H1 (cell line): ENCODE results near the gene PDE6D. TPM values are rescaled to one million over a fixed set of nuclear protein-coding genes. Genes with fewer than 3 reads are reported as not detected.

Experiments
- CTCF ChIA-PET: fragments of 300-600 bp; sonication (Branson Sonifier 250); formaldehyde crosslinking; loops from one replicate; lab custom pipeline; 2021; ENCODE audit not compliant: partially characterized antibody; lab: Charles Lee
- POLR2A ChIA-PET: fragments of 300-600 bp; sonication (Branson Sonifier 250); formaldehyde crosslinking; loops from one replicate; lab custom pipeline; 2021; ENCODE audit warnings: inconsistent platforms; ENCODE audit not compliant: partially characterized antibody; lab: Charles Lee
- DNase-seq, 2 experiments: peaks; one replicate each; pipeline versions ENCODE4 v3.0.0 to v3.0.0-alpha.2; 2010 to 2022; ENCODE audit warnings: low spot score in 2 of 2, low read depth in 1 of 2, mixed read lengths in 1 of 2
- FAIRE-seq: peaks from 2 replicates; lab custom pipeline; 2011; peaks lifted over from hg19 to GRCh38; lab: Jason Lieb, UNC
- H2AFZ ChIP-seq: 2 replicates; pipeline ENCODE4 v1.8.1; 2012; ENCODE audit warnings: low read length, inconsistent platforms
- H2AK5ac ChIP-seq: 2 replicates; pipeline ENCODE4 v1.6.1; 2013; ENCODE audit warnings: low read depth, low read length
- H2BK120ac ChIP-seq: replicated peaks from 2 replicates; pipeline ENCODE3; 2013; ENCODE audit warnings: low read depth, low read length, inconsistent platforms
- H2BK12ac ChIP-seq: 2 replicates; pipeline ENCODE4 v1.6.1; 2013; ENCODE audit warnings: low read depth, low read length
- H2BK15ac ChIP-seq: 2 replicates; pipeline ENCODE4 v1.6.1; 2013; ENCODE audit warnings: low read length
- H2BK20ac ChIP-seq: 2 replicates; pipeline ENCODE4 v1.6.1; 2013; ENCODE audit warnings: low read length
- H2BK5ac ChIP-seq: 2 replicates; pipeline ENCODE4 v1.6.1; 2013; ENCODE audit warnings: low read depth, low read length
- H3K14ac ChIP-seq: 2 replicates; pipeline ENCODE4 v1.6.1; 2013; ENCODE audit warnings: inconsistent platforms; ENCODE audit not compliant: insufficient read length
- H3K18ac ChIP-seq: 2 replicates; pipeline ENCODE4 v1.6.1; 2013; ENCODE audit warnings: low read length; ENCODE audit errors: extremely low read depth
- H3K23ac ChIP-seq: 2 replicates; pipeline ENCODE4 v1.6.1; 2013; ENCODE audit warnings: inconsistent platforms; ENCODE audit not compliant: insufficient read length
- H3K23me2 ChIP-seq: 2 replicates; pipeline ENCODE4 v1.6.1; 2013; ENCODE audit warnings: low read depth, low read length
- H3K27ac ChIP-seq: 2 replicates; pipeline ENCODE4 v1.6.1; 2011; ENCODE audit warnings: low read depth, low read length, inconsistent platforms
- H3K27me3 ChIP-seq, 4 experiments: replicated peaks in 1 of 4; 1 replicate in 1 of 4; 2 replicates in 3 of 4; pipeline versions ENCODE4 v1.6.1 to v1.8.1; 2011 to 2013; ENCODE audit warnings: low read length in 3 of 4, mild to moderate bottlenecking in 3 of 4, inconsistent platforms in 2 of 4, mixed read lengths in 2 of 4, moderate library complexity in 1 of 4; ENCODE audit not compliant: control insufficient read depth in 3 of 4, insufficient read depth in 3 of 4; ENCODE audit errors: extremely low read depth in 1 of 4
- H3K36me3 ChIP-seq, 4 experiments: 2 replicates each; pipeline versions ENCODE4 v1.6.1 to v1.8.1; 2011 to 2013; ENCODE audit warnings: mild to moderate bottlenecking in 4 of 4, low read length in 3 of 4, moderate library complexity in 2 of 4, control low read depth in 1 of 4, inconsistent platforms in 1 of 4; ENCODE audit not compliant: insufficient read depth in 4 of 4, control insufficient read depth in 2 of 4
- H3K4ac ChIP-seq: replicated peaks from 2 replicates; pipeline ENCODE3; 2013; ENCODE audit warnings: low read length, low read depth, mixed read lengths, inconsistent platforms; ENCODE audit not compliant: insufficient read length
- H3K4me1 ChIP-seq, 4 experiments: replicated peaks in 1 of 4; 1 replicate in 1 of 4; 2 replicates in 3 of 4; pipeline versions ENCODE4 v1.6.1 to v1.8.1; 2011 to 2013; ENCODE audit warnings: low read length in 3 of 4, inconsistent platforms in 2 of 4, mixed read lengths in 1 of 4; ENCODE audit not compliant: insufficient read depth in 4 of 4, control insufficient read depth in 3 of 4
- H3K4me2 ChIP-seq, 2 experiments: 2 replicates each; pipeline versions ENCODE4 v1.6.1 to v1.8.1; 2011 to 2013; ENCODE audit warnings: low read depth in 2 of 2, low read length in 2 of 2, control low read depth in 1 of 2, inconsistent platforms in 1 of 2, mild to moderate bottlenecking in 1 of 2; ENCODE audit not compliant: insufficient read depth in 1 of 2
- H3K4me3 ChIP-seq, 4 experiments: fragments of 200-600, 300-600 bp in 1 of 4; sonication (generic), shearing (Covaris generic), sonication (Bioruptor Twin) in 1 of 4; 2 replicates each; pipeline versions ENCODE4 v1.5.1 to v1.8.1; 2011 to 2016; ENCODE audit warnings: low read length in 4 of 4, low read depth in 3 of 4, control low read depth in 2 of 4, inconsistent platforms in 2 of 4, mild to moderate bottlenecking in 2 of 4, mixed read lengths in 1 of 4, moderate library complexity in 1 of 4; ENCODE audit not compliant: insufficient read depth in 2 of 4; ENCODE audit errors: extremely low read depth in 1 of 4
- H3K56ac ChIP-seq: replicated peaks from 2 replicates; pipeline ENCODE3; 2013; ENCODE audit warnings: low read depth, mild to moderate bottlenecking, mixed read lengths, low read length, inconsistent platforms; ENCODE audit not compliant: insufficient read length
- H3K79me1 ChIP-seq: 2 replicates; pipeline ENCODE4 v1.6.1; 2013; ENCODE audit warnings: low read depth, low read length, control low read depth
- H3K79me2 ChIP-seq, 2 experiments: 2 replicates each; pipeline versions ENCODE4 v1.6.1 to v1.8.1; 2012 to 2013; ENCODE audit warnings: low read length in 2 of 2, mild to moderate bottlenecking in 2 of 2, inconsistent platforms in 1 of 2; ENCODE audit not compliant: insufficient read depth in 2 of 2, control insufficient read depth in 1 of 2
- H3K9ac ChIP-seq, 4 experiments: replicated peaks in 1 of 4; 1 replicate in 1 of 4; 2 replicates in 3 of 4; pipeline versions ENCODE4 v1.6.1 to v1.8.1; 2011 to 2013; ENCODE audit warnings: low read depth in 3 of 4, low read length in 3 of 4, control low read depth in 2 of 4, mild to moderate bottlenecking in 2 of 4, moderate library complexity in 2 of 4, inconsistent platforms in 1 of 4; ENCODE audit errors: extremely low read depth in 1 of 4
- H3K9me3 ChIP-seq, 2 experiments: 2 replicates each; pipeline versions ENCODE4 v1.6.1 to v1.8.1; 2012 to 2013; ENCODE audit warnings: mild to moderate bottlenecking in 2 of 2, moderate library complexity in 2 of 2, control low read depth in 1 of 2, inconsistent platforms in 1 of 2, low read depth in 1 of 2, low read length in 1 of 2, mixed read lengths in 1 of 2; ENCODE audit not compliant: insufficient read depth in 2 of 2
- H4K20me1 ChIP-seq, 2 experiments: replicated peaks in 1 of 2; 2 replicates each; pipeline versions ENCODE3 to v1.8.1; 2011 to 2013; ENCODE audit warnings: inconsistent platforms in 2 of 2, low read length in 2 of 2, mild to moderate bottlenecking in 1 of 2; ENCODE audit not compliant: insufficient read depth in 2 of 2, control insufficient read depth in 1 of 2
- H4K5ac ChIP-seq: 2 replicates; pipeline ENCODE4 v1.6.1; 2013; ENCODE audit warnings: low read length, low read depth, mixed read lengths, inconsistent platforms; ENCODE audit not compliant: insufficient read length
- H4K8ac ChIP-seq: 2 replicates; pipeline ENCODE4 v1.8.0; 2013; ENCODE audit warnings: mild to moderate bottlenecking, moderate library complexity, low read length, inconsistent platforms; ENCODE audit not compliant: insufficient read depth; ENCODE audit errors: extremely low read depth
- H4K91ac ChIP-seq: replicated peaks from 2 replicates; pipeline ENCODE3; 2013; ENCODE audit warnings: low read length, mixed read lengths, inconsistent platforms; ENCODE audit not compliant: insufficient read length
- BRCA1 ChIP-seq: IDR thresholded peaks from 2 replicates; pipeline ENCODE4 v1.6.1; 2012; ENCODE audit warnings: low read depth, low read length, improper control_type of control experiment
- CHD2 ChIP-seq: IDR thresholded peaks from 2 replicates; pipeline ENCODE4 v1.6.1; 2012; ENCODE audit warnings: low read length, improper control_type of control experiment
- EGR1 ChIP-seq: IDR thresholded peaks from 2 replicates; pipeline ENCODE4 v1.6.1; 2011; ENCODE audit warnings: low read depth, low read length, borderline replicate concordance
- GABPA ChIP-seq: IDR thresholded peaks from 2 replicates; pipeline ENCODE4 v1.6.1; 2011; ENCODE audit warnings: mild to moderate bottlenecking, low read length, moderate library complexity, borderline replicate concordance; ENCODE audit not compliant: insufficient read depth
- JUND ChIP-seq: IDR thresholded peaks from 2 replicates; pipeline ENCODE4 v1.6.1; 2011; ENCODE audit warnings: mild to moderate bottlenecking, improper control_type of control experiment, low read length
- MAFK ChIP-seq: IDR thresholded peaks from 2 replicates; pipeline ENCODE4 v1.6.1; 2012; ENCODE audit warnings: low read depth, mild to moderate bottlenecking, improper control_type of control experiment, low read length
- NRF1 ChIP-seq: IDR thresholded peaks from 2 replicates; pipeline ENCODE4 v1.6.1; 2011; ENCODE audit warnings: mild to moderate bottlenecking, low read depth, low read length, improper control_type of control experiment
- POLR2AphosphoS5 ChIP-seq: IDR thresholded peaks from 2 replicates; pipeline ENCODE4 v1.6.1; 2011; ENCODE audit warnings: low read depth, low read length
- RAD21 ChIP-seq, 2 experiments: IDR thresholded peaks in 1 of 2; conservative IDR thresholded peaks in 1 of 2; 2 replicates each; pipeline ENCODE4 v1.6.1; 2011; ENCODE audit warnings: low read depth in 2 of 2, low read length in 2 of 2, improper control_type of control experiment in 1 of 2, inconsistent platforms in 1 of 2, mild to moderate bottlenecking in 1 of 2, moderate library complexity in 1 of 2
- RFX5 ChIP-seq: IDR thresholded peaks from 2 replicates; pipeline ENCODE4 v1.6.1; 2011; ENCODE audit warnings: low read depth, low read length, improper control_type of control experiment, borderline replicate concordance
- SRF ChIP-seq: IDR thresholded peaks from 2 replicates; pipeline ENCODE4 v1.6.1; 2011; ENCODE audit warnings: mild to moderate bottlenecking, low read depth, low read length, moderate library complexity
- SUZ12 ChIP-seq: fragments of 200-600 bp; sonication (generic); IDR thresholded peaks from 2 replicates; pipeline ENCODE4 v1.6.1; 2012; ENCODE audit warnings: mild to moderate bottlenecking, inconsistent platforms, low read length, moderate library complexity, mixed read lengths
- TAF1 ChIP-seq: IDR thresholded peaks from 2 replicates; pipeline ENCODE4 v1.6.1; 2011; ENCODE audit warnings: mild to moderate bottlenecking, low read depth, low read length
- YY1 ChIP-seq: IDR thresholded peaks from 2 replicates; pipeline ENCODE4 v1.6.1; 2011; ENCODE audit warnings: low read depth, mild to moderate bottlenecking, low read length
- ZNF274 ChIP-seq: IDR thresholded peaks from 2 replicates; pipeline ENCODE4 v1.7.0; 2012; ENCODE audit warnings: low read length, borderline replicate concordance; ENCODE audit errors: extremely low read depth
- WGBS, 2 experiments: shearing (Covaris generic) in 1 of 2; methylation state at CpG; one replicate each; pipeline versions ENCODE4 v1.1.6 to v1.1.7; 2013 to 2015; ENCODE audit warnings: low lambda C conversion rate in 2 of 2, mixed read lengths in 2 of 2, inconsistent platforms in 1 of 2, low coverage in 1 of 2, missing lambda C conversion rate in 1 of 2; ENCODE audit not compliant: insufficient replicate concordance in 2 of 2, insufficient coverage in 1 of 2, insufficient read length in 1 of 2; ENCODE audit errors: extremely low coverage in 1 of 2, missing lambda C conversion rate in 1 of 2; 5-methylcytosine and 5-hydroxymethylcytosine counted together
- polyA plus RNA-seq, 7 experiments: library from polyadenylated mRNA; depleted of rRNA in 3 of 7; stranded (reverse) in 5 of 7; unstranded in 2 of 7; fragments of >200 nt in 5 of 7; fragments of 200-250 nt in 2 of 7; gene quantifications; 1 replicate in 5 of 7; 2 replicates in 1 of 7; 4 replicates in 1 of 7; pipeline versions ENCODE4 v1.2.1 to v1.2.3, GENCODE V29; 2011 to 2013; ENCODE audit warnings: missing spikeins in 2 of 7, mixed read lengths in 2 of 7
- total RNA-seq: library from RNA; stranded (reverse); fragmentation: NEBNext Ultra II Directional; extraction: Animal tissue kit (Norgen Biotek cat#: 25700); gene quantifications from 2 replicates; pipeline ENCODE4 v1.2.1, GENCODE V29; 2021

PDE6D gene
- total and polyA plus RNA-seq, 2 of the 8 experiments (the other 6 are each of a cell fraction or from before 2014, with no cell fraction given): 33.7 to 63.9 TPM

DNA sequence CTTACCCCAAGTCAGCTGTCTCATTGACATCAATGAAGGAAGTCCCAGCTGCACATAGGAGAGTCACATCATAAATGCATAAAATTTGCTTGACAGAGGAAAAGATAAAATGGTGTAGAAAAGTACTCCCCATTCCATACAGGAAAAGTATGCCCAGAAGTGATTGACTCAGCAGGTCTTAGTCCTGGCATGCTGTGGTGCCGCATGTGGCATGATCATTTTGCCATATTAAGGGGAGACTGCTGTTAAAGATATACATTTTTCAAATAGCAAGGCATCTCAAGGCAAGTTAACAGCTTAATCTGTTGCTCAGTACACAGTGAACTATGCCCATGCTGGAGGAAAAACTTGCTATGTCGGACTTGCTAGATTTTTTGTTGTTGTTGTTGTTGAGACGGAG is 13.3 kb upstream of the PDE6D start:
- Histone ChIP-seq H3K14ac (no peak overlapping the region), H3K4me1 (no peaks in the 10 kb centered on the region), H3K27me3 (no peaks in the 10 kb centered on the region), H2BK5ac (no peak overlapping the region), H2AFZ (no peak overlapping the region), H3K56ac (no peak overlapping the region), H3K79me2 (peaks cover 4 to 45% of the 10 kb centered on the region in 2 experiments), H4K20me1 (peaks cover 3 to 6% of the 10 kb centered on the region in 2 experiments), H2BK20ac (no peak overlapping the region), H3K36me3 (peaks cover 10 to 58% (median 29%) of the 10 kb centered on the region in 4 experiments), H2BK120ac (no peak overlapping the region), H3K23ac (no peak overlapping the region), H3K4me3 (no peak overlapping the region), H3K27ac (no peak overlapping the region), H3K79me1 (peaks cover 6% of the 10 kb centered on the region; the same call in 1 of the 2 replicates), H2BK12ac (no peak overlapping the region), H3K23me2 (no peaks in the 10 kb centered on the region; the same call in 1 of the 2 replicates), H2AK5ac (no peak overlapping the region), H4K8ac (no peak overlapping the region), H3K9me3 (no peaks in the 10 kb centered on the region), H4K5ac (no peak overlapping the region), H3K9ac (no peak overlapping the region), H3K4me2 (no peak overlapping the region), H3K18ac (no peak overlapping the region), H2BK15ac (no peak overlapping the region), H3K4ac (no peak overlapping the region), H4K91ac (no peak overlapping the region)
- WGBS, 2 experiments: 94% methylated on average over 3 of the region's 3 CpGs; no CpG with 5 or more reads in 1 of the 2 experiments
- FAIRE-seq (no peak), DNase-seq (no peak)
- ChIA-PET CTCF (interaction anchor here (0.9 to 9.9 kb wide), 5 partner anchors 9 to 189 kb away, joined by 3 to 74 read pairs (median 20); partner anchors contain the start of gene COPS7B), POLR2A (interaction anchor here (0.6 to 1.3 kb wide), 2 partner anchors 18 to 557 kb away, joined by 3 read pairs; no protein-coding TSS in a partner anchor)
- TF ChIP-seq YY1 (no peak), CHD2 (no peak), TAF1 (no peak), MAFK (no peak), SRF (no peak), BRCA1 (no peak), ZNF274 (no peak), RAD21 (IDR thresholded peaks at IDR 0.05 in 1 of 2, conservative IDR thresholded peaks at IDR 0.05 in 1 of 2; ENCODE audit: low read depth in 2 of 2, low read length in 2 of 2) (no peak), RFX5 (no peak), JUND (no peak), SUZ12 (no peak), EGR1 (no peak), GABPA (no peak), POLR2AphosphoS5 (no peak), NRF1 (no peak)
